ENCODE results near the gene NTMT1. TPM values are rescaled to one million over a fixed set of nuclear protein-coding genes. Genes with fewer than 3 reads are reported as not detected.
"Not testable (repeated sequence)": the region's sequence is repeated elsewhere in the genome, so short reads cannot be mapped to it uniquely, and the experiment has no call there.

Gene NTMT1
- total and polyA plus RNA-seq, 8 donors, result 19.5 to 35.4 (median 24.7) TPM

DNA sequence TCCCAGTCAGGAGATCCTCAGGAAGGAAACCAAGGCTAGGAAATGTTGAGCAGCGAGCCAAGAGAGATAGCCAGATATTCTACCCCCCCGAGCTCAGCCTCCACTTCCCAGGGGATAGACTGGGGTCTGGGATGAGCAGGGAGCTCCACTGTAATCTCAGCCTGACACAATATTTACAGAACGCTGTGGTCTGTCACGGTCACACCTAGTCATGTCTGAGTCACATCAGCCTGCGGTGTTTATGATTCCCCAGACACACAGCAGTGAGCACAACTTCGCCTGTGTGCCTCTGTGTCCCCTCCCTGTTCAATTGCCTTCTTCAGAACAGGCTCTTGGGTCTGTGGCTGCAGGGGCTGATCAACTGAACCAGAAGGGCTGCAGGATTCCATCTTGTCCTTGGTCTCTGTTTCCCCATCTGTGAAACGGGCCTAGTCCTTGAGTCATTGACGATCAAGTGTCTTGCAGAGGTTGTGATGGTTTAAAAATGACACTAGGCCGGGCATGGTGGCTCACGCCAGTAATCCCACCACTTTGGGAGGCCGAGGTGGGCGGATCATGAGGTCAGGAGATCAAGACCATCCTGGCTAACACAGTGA, 30.9 kb downstream of the NTMT1 start:
- no peaks in the 10 kb centered on the region for H3K36me3 ChIP-seq
- DNase-seq (no peak), ATAC-seq (no peak)
- peaks cover 0 to 10% of the 10 kb centered on the region in 2 donors for H3K27me3 ChIP-seq
- TF ChIP-seq, protein P1, sequence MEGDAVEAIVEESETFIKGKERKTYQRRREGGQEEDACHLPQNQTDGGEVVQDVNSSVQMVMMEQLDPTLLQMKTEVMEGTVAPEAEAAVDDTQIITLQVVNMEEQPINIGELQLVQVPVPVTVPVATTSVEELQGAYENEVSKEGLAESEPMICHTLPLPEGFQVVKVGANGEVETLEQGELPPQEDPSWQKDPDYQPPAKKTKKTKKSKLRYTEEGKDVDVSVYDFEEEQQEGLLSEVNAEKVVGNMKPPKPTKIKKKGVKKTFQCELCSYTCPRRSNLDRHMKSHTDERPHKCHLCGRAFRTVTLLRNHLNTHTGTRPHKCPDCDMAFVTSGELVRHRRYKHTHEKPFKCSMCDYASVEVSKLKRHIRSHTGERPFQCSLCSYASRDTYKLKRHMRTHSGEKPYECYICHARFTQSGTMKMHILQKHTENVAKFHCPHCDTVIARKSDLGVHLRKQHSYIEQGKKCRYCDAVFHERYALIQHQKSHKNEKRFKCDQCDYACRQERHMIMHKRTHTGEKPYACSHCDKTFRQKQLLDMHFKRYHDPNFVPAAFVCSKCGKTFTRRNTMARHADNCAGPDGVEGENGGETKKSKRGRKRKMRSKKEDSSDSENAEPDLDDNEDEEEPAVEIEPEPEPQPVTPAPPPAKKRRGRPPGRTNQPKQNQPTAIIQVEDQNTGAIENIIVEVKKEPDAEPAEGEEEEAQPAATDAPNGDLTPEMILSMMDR (IDR thresholded peaks at IDR 0.05), result no peak
- H3K4me3 ChIP-seq, result no peak overlapping the region
- no peaks in the 10 kb centered on the region for H3K9me3 ChIP-seq
- no peak overlapping the region for H3K27ac ChIP-seq
- intact Hi-C loops (cut with DNase I), result no loop called here
- no peaks in the 10 kb centered on the region for H3K4me1 ChIP-seq

DNA sequence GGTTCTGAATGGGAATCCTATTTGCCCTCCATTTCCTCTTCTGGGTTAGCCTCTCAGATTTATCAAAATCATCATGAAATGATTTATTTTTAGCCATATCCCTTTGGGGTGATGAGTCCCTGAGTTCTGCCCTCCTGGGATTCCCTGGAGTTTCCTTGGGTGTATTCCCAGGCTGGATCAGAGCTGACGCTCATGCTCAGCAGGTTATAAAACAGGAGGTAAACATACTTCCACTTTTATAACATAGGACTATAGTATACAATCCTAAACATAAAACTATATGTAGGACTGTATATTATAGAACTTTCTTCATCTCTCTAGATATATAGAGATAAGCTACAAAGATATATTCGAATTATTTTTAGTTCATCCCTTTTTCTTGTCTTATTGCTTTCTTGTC, 35.1 kb downstream of the NTMT1 start:
- intact Hi-C loops (cut with DNase I), result no loop called here
- no peak for ATAC-seq
- peaks cover 5 to 8% of the 10 kb centered on the region in 2 donors for H3K4me1 ChIP-seq
- H3K4me3 ChIP-seq, result no peak overlapping the region
- TF ChIP-seq, protein P1 (IDR thresholded peaks at IDR 0.05), result no peak
- H3K9me3 ChIP-seq, result no peaks in the 10 kb centered on the region
- H3K36me3 ChIP-seq, result no peaks in the 10 kb centered on the region
- no peak for DNase-seq
- H3K27me3 ChIP-seq, result peaks cover 0 to 47% of the 10 kb centered on the region in 2 donors
- H3K27ac ChIP-seq, result no peak overlapping the region

DNA sequence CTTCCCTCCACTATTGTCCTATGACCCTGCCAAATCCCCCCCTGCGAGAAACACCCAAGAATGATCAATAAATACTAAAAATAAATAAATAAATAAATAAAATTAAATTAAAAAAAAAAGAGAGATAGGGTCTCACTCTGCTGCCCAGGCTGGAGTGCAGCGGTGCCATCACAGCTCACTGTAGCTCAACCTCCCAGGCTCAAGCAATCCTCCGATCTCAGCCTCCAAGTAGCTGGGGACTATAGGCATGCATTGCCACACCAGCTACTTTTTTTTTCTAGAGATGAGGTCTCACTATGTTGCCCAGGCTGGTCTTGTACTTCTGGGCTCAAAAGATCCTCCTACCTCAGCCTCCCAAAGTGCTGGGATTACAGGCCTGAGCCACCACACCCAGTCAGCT, 36.3 kb downstream of the NTMT1 start:
- H3K4me3 ChIP-seq; intact Hi-C loops (cut with DNase I); DNase-seq; H3K9me3 ChIP-seq; H3K27ac ChIP-seq; ATAC-seq; H3K36me3 ChIP-seq: not testable (repeated sequence)
- H3K27me3 ChIP-seq, result peaks cover 10 to 59% of the 10 kb centered on the region in 2 donors
- peaks cover 5 to 12% of the 10 kb centered on the region in 2 donors for H3K4me1 ChIP-seq

DNA sequence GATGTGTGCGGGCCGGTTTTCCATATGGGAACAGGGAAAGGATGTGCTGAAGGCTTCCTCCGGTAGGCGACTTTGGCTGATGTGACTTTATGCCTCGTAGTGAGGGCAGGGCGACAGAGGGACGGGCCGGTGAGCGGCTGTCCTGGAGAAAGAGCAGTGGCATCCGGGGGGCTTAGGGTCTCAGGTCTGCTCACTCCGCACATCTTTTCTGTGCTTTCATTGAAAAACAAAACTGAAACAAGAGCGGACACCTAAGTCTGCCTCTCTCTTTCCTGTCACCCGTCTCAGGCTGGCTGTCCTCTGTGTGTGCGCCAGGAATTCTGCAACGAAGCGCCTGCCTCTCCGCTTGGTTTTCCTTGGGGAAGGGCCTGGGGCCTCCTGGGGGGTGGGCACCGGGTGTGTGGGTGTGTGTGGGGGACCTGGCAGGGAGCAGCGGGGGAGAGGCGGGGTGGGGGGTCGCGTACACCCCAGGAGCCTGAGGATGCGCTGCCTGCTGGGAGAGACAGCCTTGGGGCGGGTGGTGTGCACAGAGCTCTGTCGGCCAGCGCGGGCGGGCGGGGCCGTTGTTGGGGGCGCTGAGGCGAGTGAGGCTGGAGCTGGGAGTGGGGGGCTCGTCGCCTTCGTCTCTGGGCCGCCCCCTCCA, 38.9 kb downstream of the NTMT1 start:
- Histone ChIP-seq H3K36me3 (no peaks in the 10 kb centered on the region), H3K9me3 (no peaks in the 10 kb centered on the region), H3K4me3 (peak overlapping the region; percentile 9 to 32), H3K4me1 (peaks cover 5 to 12% of the 10 kb centered on the region in 2 donors), H3K27ac (no peak overlapping the region), H3K27me3 (peaks cover 10 to 84% of the 10 kb centered on the region in 2 donors)
- DNase-seq (no peak), ATAC-seq (peak; percentile 33)
- TF ChIP-seq, protein P1 (IDR thresholded peaks at IDR 0.05), result no peak
- intact Hi-C loops (cut with DNase I), result no loop called here

DNA sequence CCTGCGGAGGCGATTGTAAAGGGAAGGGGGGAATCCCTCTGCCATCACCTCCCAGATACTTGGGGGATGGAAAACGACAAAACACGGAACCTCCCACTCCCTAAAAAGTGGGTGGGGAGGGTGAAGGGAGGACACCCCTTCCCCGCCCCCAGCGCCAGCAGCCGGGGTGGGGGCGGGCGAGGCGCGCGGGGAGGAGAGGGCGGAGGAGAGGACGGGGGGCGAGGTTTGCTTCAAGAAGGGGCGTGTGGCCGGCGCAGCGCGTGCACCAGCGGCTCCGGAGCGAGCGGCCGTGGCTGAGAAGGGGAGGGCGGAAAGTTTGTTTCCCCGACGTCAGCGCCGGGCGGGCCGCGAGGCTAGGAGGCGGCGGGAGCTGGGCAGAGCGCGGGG, 39.4 kb downstream of the NTMT1 start, which contains the start of gene PRRX2:
PRRX2 (plus strand) TSS at position 259 of the 387 bp plus-strand sequence. CDS start 221 bp downstream, outside the sequence.
- ATAC-seq (peak; percentile 47), DNase-seq (peak in 2 of 4 donors; percentile 24 to 30)
- H3K27me3 ChIP-seq, result peaks cover 10 to 84% of the 10 kb centered on the region in 2 donors
- H3K36me3 ChIP-seq, result no peaks in the 10 kb centered on the region
- intact Hi-C loops (cut with DNase I), result no loop called here
- H3K27ac ChIP-seq, result no peak within 1 kb of the TSS
- TF ChIP-seq, protein P1 (IDR thresholded peaks at IDR 0.05), result no peak
- H3K4me3 ChIP-seq, result peak within 1 kb of the TSS; percentile 9 to 32
- peaks cover 5 to 12% of the 10 kb centered on the region in 2 donors for H3K4me1 ChIP-seq
- H3K9me3 ChIP-seq, result no peaks in the 10 kb centered on the region

All from left lung (tissue), 10 donors.